ENCODE measurements around the gene PORCN. TPM values are rescaled to one million over a fixed set of nuclear protein-coding genes. Genes with fewer than 3 reads are reported as not detected.

Gene PORCN
- total RNA-seq, 1 experiment from 2014 or later, result 12.9 TPM

DNA sequence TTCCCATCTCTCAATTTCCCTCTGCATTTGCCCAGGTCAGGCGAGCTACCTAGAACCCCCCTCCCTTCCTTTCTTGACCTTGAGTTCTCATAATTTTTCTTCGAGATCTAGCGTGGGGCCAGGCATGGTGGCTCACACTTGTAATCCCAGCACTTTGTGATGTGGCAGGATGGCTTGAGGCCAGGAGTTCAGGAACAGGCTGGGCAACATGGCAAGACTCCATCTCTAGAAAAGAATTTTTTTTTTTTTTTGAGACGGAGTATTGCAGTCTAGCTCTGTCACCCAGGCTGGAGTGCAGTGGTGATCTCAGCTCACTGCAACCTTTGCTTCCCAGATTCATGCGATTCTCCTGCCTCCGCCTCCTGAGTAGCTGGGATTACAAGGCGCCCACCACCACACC is 4.5 kb upstream of the PORCN start:
- POLR2A ChIA-PET, result no interaction called here
- CTCF ChIA-PET, result no interaction called here
- intact Hi-C loops (cut with micrococcal nuclease), result no loop called here
- Histone ChIP-seq H2AFZ (ENCODE audit: low read depth, low read length, poor library complexity, severe bottlenecking) (no peak overlapping the region), H3K9me2 (ENCODE audit: insufficient read depth) (no peaks in the 10 kb centered on the region), H3K27me3 (ENCODE audit: insufficient read depth, low read length) (no peaks in the 10 kb centered on the region), H3K4me2 (ENCODE audit: low read length) (no peak overlapping the region), H4K20me1 (ENCODE audit: insufficient read depth) (no peaks in the 10 kb centered on the region), H3K79me2 (ENCODE audit: insufficient read depth, low read length) (no peaks in the 10 kb centered on the region), H3K9me3 (ENCODE audit: control insufficient read depth in 1 of 2, insufficient read depth in 1 of 2, low read depth in 1 of 2, low read length in 2 of 2) (no peaks in the 10 kb centered on the region), H3K4me3 (replicated peaks in 1 of 2; ENCODE audit: low read depth in 1 of 2, low read length in 2 of 2) (no peak overlapping the region), H3K9ac (ENCODE audit: low read length) (no peak overlapping the region), H3K36me3 (ENCODE audit: control insufficient read depth in 1 of 2, insufficient read depth in 2 of 2, low read length in 2 of 2) (no peaks in the 10 kb centered on the region), H3K27ac (ENCODE audit: low read depth, low read length) (no peak overlapping the region), H3K4me1 (ENCODE audit: control insufficient read depth in 1 of 2, insufficient read depth in 2 of 2, low read length in 2 of 2) (peaks cover 0 to 12% of the 10 kb centered on the region in 2 experiments; a peak in 2 of 4 replicates)
- ATAC-seq (no peak), DNase-seq (ENCODE audit: low read depth, low spot score) (no peak)
- TF ChIP-seq EZH2 (IDR thresholded peaks at IDR 0.05) (no peak), CEBPB (IDR thresholded peaks at IDR 0.05; ENCODE audit: low read depth) (no peak), EGR1 (IDR thresholded peaks at IDR 0.05; ENCODE audit: low read depth) (no peak), ZNF274 (IDR thresholded peaks at IDR 0.05; ENCODE audit: low read depth, low read length) (no peak), CBX3 (IDR thresholded peaks at IDR 0.05; ENCODE audit: low read depth) (no peak), SIN3A (IDR thresholded peaks at IDR 0.05; ENCODE audit: low read depth) (no peak), ELF1 (IDR thresholded peaks at IDR 0.05; ENCODE audit: borderline replicate concordance, low read depth) (no peak), ZFX (IDR thresholded peaks at IDR 0.05) (no peak)
- TF ChIP-seq, protein P1, sequence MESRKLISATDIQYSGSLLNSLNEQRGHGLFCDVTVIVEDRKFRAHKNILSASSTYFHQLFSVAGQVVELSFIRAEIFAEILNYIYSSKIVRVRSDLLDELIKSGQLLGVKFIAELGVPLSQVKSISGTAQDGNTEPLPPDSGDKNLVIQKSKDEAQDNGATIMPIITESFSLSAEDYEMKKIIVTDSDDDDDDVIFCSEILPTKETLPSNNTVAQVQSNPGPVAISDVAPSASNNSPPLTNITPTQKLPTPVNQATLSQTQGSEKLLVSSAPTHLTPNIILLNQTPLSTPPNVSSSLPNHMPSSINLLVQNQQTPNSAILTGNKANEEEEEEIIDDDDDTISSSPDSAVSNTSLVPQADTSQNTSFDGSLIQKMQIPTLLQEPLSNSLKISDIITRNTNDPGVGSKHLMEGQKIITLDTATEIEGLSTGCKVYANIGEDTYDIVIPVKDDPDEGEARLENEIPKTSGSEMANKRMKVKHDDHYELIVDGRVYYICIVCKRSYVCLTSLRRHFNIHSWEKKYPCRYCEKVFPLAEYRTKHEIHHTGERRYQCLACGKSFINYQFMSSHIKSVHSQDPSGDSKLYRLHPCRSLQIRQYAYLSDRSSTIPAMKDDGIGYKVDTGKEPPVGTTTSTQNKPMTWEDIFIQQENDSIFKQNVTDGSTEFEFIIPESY (IDR thresholded peaks at IDR 0.05; ENCODE audit: extremely low read depth, insufficient replicate concordance, low read length), result no peak
- TF ChIP-seq, protein P2, sequence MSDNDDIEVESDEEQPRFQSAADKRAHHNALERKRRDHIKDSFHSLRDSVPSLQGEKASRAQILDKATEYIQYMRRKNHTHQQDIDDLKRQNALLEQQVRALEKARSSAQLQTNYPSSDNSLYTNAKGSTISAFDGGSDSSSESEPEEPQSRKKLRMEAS (IDR thresholded peaks at IDR 0.05), result no peak
- TF ChIP-seq, protein P3, sequence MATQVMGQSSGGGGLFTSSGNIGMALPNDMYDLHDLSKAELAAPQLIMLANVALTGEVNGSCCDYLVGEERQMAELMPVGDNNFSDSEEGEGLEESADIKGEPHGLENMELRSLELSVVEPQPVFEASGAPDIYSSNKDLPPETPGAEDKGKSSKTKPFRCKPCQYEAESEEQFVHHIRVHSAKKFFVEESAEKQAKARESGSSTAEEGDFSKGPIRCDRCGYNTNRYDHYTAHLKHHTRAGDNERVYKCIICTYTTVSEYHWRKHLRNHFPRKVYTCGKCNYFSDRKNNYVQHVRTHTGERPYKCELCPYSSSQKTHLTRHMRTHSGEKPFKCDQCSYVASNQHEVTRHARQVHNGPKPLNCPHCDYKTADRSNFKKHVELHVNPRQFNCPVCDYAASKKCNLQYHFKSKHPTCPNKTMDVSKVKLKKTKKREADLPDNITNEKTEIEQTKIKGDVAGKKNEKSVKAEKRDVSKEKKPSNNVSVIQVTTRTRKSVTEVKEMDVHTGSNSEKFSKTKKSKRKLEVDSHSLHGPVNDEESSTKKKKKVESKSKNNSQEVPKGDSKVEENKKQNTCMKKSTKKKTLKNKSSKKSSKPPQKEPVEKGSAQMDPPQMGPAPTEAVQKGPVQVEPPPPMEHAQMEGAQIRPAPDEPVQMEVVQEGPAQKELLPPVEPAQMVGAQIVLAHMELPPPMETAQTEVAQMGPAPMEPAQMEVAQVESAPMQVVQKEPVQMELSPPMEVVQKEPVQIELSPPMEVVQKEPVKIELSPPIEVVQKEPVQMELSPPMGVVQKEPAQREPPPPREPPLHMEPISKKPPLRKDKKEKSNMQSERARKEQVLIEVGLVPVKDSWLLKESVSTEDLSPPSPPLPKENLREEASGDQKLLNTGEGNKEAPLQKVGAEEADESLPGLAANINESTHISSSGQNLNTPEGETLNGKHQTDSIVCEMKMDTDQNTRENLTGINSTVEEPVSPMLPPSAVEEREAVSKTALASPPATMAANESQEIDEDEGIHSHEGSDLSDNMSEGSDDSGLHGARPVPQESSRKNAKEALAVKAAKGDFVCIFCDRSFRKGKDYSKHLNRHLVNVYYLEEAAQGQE (IDR thresholded peaks at IDR 0.05; ENCODE audit: low read depth), result no peak
- BruUV-seq (replicated peaks), result no TSS peak
- RAD21 ChIA-PET (ENCODE audit: low non-redundant PET in 1 of 2, low total read pairs in 2 of 2, uncharacterized antibody in 2 of 2, unreplicated experiment in 2 of 2), result no interaction called here
